Prostate gland (tissue), 2 donors: ENCODE measurements around the gene CC2D2B. TPM values are rescaled to one million over a fixed set of nuclear protein-coding genes. Genes with fewer than 3 reads are reported as not detected.

Experiments
- DNase-seq: peaks from one replicate; pipeline ENCODE4 v3.0.0-alpha.2; 2019; ENCODE audit warnings: low spot score
- H3K27ac ChIP-seq, 2 donors: fragments of 200-600 bp; sonication (generic); 2 replicates each; pipeline ENCODE4 v1.5.1; 2017 to 2019
- H3K27me3 ChIP-seq: fragments of 200-600 bp; sonication (generic); replicated peaks from 2 replicates; pipeline ENCODE4 v1.5.1; 2019; ENCODE audit not compliant: insufficient read depth
- H3K36me3 ChIP-seq, 2 donors: fragments of 200-600 bp; sonication (generic); 1 replicate in 1 of 2; 2 replicates in 1 of 2; pipeline versions ENCODE4 v1.5.1 to v1.8.1; 2017 to 2019
- H3K4me1 ChIP-seq: fragments of 200-600 bp; sonication (generic); replicated peaks from 2 replicates; pipeline ENCODE4 v1.5.1; 2019
- H3K4me3 ChIP-seq, 2 donors: fragments of 200-600 bp; sonication (generic); 2 replicates each; pipeline ENCODE4 v1.5.1; 2017 to 2019
- H3K9me3 ChIP-seq: fragments of 200-600 bp; sonication (generic); 2 replicates; pipeline ENCODE4 v1.5.1; 2017
- CTCF ChIP-seq, 4 experiments: fragments of 200-600 bp in 2 of 4; fragments of 450-650 bp in 2 of 4; sonication (generic) in 2 of 4; IDR thresholded peaks; 1 replicate in 3 of 4; 2 replicates in 1 of 4; pipeline ENCODE4 v1.5.1; 2016 to 2019; ENCODE audit warnings: antibody characterized with exemption in 4 of 4, mild to moderate bottlenecking in 2 of 4, moderate library complexity in 2 of 4
- POLR2A ChIP-seq: fragments of 450-650 bp; IDR thresholded peaks from one replicate; pipeline ENCODE4 v1.6.1; 2016; ENCODE audit warnings: antibody characterized with exemption, mild to moderate bottlenecking
- POLR2AphosphoS5 ChIP-seq: sonication (generic); formaldehyde crosslinking; IDR thresholded peaks from one replicate; pipeline ENCODE4 v1.6.1; 2017; ENCODE audit warnings: antibody characterized with exemption
- WGBS: methylation state at CpG from one replicate; pipeline ENCODE4 v1.1.5; 2018; 5-methylcytosine and 5-hydroxymethylcytosine counted together
- intact Hi-C: fragments of 100-400 bp; cut with DNase I; formaldehyde crosslinking; loops from one replicate; pipeline ENCODE4 v1.14.2; 2022
- total RNA-seq, 2 donors: library from RNA; depleted of rRNA; stranded (reverse); fragments of >200 nt; gene quantifications; one replicate each; pipeline ENCODE4 v1.1.0, GENCODE V29; 2016

The CC2D2B gene
- total RNA-seq, 2 donors from 2014 or later: 2.6 to 4.9 TPM

DNA sequence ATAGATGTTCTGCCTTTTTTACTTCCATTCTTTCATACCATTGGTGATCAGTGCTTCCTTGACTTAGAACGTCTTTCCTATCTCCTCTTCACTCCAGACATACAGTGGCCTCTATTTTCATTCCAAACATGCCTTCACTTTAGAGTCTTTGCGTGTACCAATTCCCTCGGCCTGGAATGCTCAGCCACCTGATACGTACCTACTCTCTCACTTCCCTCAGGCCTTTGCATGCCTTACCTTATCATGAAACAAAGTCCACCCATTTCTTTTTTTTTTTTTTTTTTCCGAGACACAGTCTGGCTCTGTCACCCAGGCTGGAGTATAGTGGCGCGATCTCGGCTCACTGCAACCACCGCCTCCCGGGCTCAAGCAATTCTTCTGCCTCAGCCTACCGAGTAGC lies 133.4 kb downstream of the CC2D2B start:
- no peak overlapping the region for H3K4me3 ChIP-seq
- H3K9me3 ChIP-seq: no peaks in the 10 kb centered on the region
- intact Hi-C loops: no loop called here
- no peak for DNase-seq
- H3K4me1 ChIP-seq: no peaks in the 10 kb centered on the region
- TF ChIP-seq CTCF (IDR thresholded peaks at IDR 0.05): no peak
- WGBS: 95% methylated on average over 11 of the region's 11 CpGs
- H3K27me3 ChIP-seq: no peaks in the 10 kb centered on the region
- H3K27ac ChIP-seq: no peak overlapping the region
- no peaks in the 10 kb centered on the region for H3K36me3 ChIP-seq

DNA sequence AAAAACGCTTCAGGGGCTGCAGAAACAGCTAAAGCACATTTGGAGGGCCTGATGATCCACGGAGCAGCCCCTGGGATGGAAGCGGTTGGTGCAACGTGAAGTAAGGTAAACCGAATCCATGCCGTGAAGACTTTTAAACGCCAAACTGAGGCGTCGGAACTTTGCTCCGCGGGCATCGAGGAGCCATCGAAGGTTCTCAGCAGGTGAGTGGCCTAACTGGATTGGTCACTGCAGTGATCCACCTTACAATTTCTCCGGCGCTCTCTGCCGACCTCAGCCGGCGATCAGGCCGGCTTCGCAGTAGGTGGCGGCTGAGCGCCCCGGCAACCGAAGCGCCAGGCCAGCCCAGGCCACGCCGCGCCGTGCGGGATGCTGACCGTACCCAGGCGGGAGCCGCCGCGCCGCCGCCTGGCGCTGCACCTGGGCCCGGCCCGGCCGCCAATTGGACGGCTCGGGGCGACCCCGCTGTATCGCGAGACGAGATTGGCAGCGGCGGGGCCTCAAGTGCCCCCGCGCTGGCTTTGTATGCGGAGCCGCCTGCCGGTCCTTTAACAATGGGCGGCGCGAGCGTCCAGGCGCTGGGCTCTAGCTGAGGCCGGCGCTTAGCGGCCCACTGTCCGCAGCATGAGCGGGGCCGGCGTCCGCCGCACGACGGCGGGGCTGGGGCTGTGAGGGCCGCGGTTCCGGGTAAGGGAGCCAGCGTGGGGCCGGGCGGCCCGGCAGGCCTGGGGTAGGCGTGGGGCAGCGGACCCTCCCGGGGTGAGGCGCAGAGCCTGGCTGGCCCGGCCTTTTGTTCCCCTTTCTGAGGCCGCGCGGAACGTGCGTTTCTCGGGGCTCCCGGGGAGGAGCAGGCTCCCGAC lies 135.5 kb downstream of the CC2D2B start, which contains the start of gene CCNJ:
TSS of gene CCNJ (plus strand) at position 551 of the 860 bp plus-strand sequence. CDS start 811 bp downstream, outside the sequence.
- Histone ChIP-seq H3K36me3 (no peaks in the 10 kb centered on the region), H3K9me3 (no peaks in the 10 kb centered on the region), H3K4me3 (peak within 1 kb of the TSS; percentile 77 to 80), H3K27ac (peak within 1 kb of the TSS; percentile 85 to 87), H3K4me1 (no peaks in the 10 kb centered on the region), H3K27me3 (no peaks in the 10 kb centered on the region)
- TF ChIP-seq POLR2A (peak; percentile 68), POLR2AphosphoS5 (peak; percentile 67), CTCF (IDR thresholded peaks at IDR 0.05) (peak in 2 of 4 experiments; percentile 42 to 46)
- DNase-seq: peak; percentile 87
- intact Hi-C loops: no loop called here
- 3% methylated on average over 78 of the region's 92 CpGs for WGBS

DNA sequence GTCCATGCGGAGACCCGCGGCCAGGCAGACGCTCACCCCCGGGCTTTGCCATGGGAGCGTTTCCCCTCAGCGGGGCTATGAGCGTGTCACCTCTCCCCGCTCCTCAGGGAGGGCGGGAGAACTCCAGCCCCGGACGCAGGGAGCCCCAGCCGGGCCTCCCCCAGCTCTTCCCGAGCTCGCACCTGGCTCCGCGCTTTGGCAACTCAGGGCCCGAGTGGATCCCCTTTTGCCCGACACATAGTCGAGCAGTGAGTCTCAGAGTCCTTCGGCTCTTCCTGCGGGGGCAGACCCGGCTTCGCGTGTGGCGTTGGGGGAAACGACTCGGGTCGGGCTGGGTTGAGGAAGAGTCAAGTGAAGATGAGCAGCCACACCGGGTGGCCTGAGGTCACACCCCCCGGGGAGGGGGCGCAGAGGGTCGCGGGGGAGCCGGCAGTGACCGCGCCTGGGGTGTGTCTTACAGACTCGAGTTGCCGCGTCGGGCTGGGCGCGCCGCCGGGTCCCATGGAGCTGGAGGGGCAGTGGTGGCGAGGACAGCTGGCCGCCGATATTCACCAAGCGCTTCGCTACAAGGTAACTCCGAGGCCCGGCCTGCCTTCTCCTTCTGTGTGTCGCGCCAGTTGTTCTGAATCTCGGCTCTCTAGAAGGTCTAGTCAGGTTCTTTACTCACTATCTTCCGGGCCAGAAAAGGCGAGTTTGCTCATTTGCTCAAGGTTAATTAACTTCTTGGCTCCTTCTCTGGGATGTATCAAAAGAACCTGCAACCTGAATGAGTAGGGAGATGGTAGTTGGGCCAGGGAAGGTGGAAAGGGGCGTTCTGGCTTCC lies 136.3 kb downstream of the CC2D2B start:
- no peaks in the 10 kb centered on the region for H3K4me1 ChIP-seq
- H3K9me3 ChIP-seq: no peaks in the 10 kb centered on the region
- TF ChIP-seq POLR2AphosphoS5: no peak
- TF ChIP-seq POLR2A: no peak
- no peak for TF ChIP-seq CTCF (IDR thresholded peaks at IDR 0.05)
- H3K36me3 ChIP-seq: no peaks in the 10 kb centered on the region
- intact Hi-C loops: no loop called here
- peak; percentile 29 for DNase-seq
- H3K27ac ChIP-seq: peak overlapping the region; percentile 85 to 87
- no peaks in the 10 kb centered on the region for H3K27me3 ChIP-seq
- under 1% methylated on average over 50 of the region's 58 CpGs for WGBS
- peak overlapping the region; percentile 77 to 80 for H3K4me3 ChIP-seq

DNA sequence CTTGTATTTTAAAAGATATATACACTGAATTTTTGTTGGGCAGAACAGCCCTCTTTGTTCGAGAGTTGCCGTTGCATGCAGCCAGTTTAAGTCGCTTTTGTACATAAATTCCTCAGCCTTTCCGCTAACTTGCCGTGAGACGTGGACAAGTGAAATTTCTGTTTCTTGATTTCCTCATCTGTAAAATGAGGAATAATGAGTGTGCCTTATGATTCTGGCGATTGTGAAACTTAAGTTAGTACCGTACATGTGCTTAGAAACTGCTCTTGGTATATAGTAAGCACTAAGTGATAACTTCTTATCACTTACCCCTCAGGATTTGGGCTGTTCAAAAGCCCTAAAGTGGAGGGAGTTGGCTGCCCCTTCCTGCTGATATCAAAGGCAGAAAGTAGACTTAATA lies 137.0 kb downstream of the CC2D2B start:
- no peaks in the 10 kb centered on the region for H3K4me1 ChIP-seq
- H3K9me3 ChIP-seq: no peaks in the 10 kb centered on the region
- H3K27me3 ChIP-seq: no peaks in the 10 kb centered on the region
- H3K27ac ChIP-seq: no peak overlapping the region
- TF ChIP-seq CTCF (IDR thresholded peaks at IDR 0.05) (no peak), POLR2AphosphoS5 (no peak), POLR2A (no peak)
- no peaks in the 10 kb centered on the region for H3K36me3 ChIP-seq
- intact Hi-C loops: no loop called here
- DNase-seq: no peak
- 18% methylated on average over 8 of the region's 8 CpGs for WGBS
- peak overlapping the region; percentile 77 to 80 for H3K4me3 ChIP-seq
